A549 treated with DMSO at 1 μM for 4 hours (cell line): Measurements from ENCODE around the gene MOSPD2. TPM values are rescaled to one million over a fixed set of nuclear protein-coding genes. Genes with fewer than 3 reads are reported as not detected.

ENCODE experiments used
- total RNA-seq: library from RNA; stranded (reverse); fragments of 200-300 nt; extraction: Qiagen RNA extraction; gene quantifications from 5 replicates; pipeline ENCODE4 v1.2.3, GENCODE V29; 2022; ENCODE audit warnings: low read depth

MOSPD2 gene
- 8.0 to 11.8 TPM (median 9.3 TPM) in 5 replicates for total RNA-seq

GRCh38 chrX:14872851-14873675 is at the start of gene MOSPD2, which contains the start of gene FANCB:
Gene MOSPD2 (plus strand): TSS chrX:14873421. CDS start chrX:14873529, 108 bp downstream.
Gene FANCB (minus strand): TSS chrX:14873069. CDS start chrX:14865510, 7,559 bp downstream.

Other genes with a start within 250 kb of the MOSPD2 start
- 3.2 to 4.5 TPM (median 4.1 TPM) in 5 replicates for gene FANCB, start 352 bp upstream of the MOSPD2 start, total RNA-seq